ENCODE data around the gene MME. TPM values are rescaled to one million over a fixed set of nuclear protein-coding genes. Genes with fewer than 3 reads are reported as not detected.

Gene MME
- polyA plus RNA-seq, 3 donors = 446 to 541 (median 491) TPM

DNA sequence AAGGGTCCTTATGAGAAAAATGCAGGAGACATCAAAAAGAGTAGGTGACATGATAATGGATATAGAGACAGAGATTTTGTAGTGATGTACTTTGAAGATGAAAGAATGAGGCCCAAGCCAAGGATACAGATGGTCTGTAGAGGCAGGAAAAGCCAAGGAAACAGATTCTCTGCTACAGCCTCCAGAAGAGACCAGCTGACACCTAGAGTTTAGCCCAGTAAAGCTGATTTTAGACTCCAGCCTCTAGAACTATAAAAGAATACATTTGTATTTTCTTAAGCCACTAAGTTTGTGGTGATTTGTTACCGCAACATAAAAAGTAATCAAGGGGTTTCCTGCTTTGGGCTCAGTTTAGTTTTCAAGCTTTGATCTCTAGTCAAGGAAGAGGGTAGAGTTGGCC lies 148.6 kb downstream of the MME start:
- no peak for DNase-seq (ENCODE audit: low read depth in 3 of 3, low spot score in 2 of 3)

DNA sequence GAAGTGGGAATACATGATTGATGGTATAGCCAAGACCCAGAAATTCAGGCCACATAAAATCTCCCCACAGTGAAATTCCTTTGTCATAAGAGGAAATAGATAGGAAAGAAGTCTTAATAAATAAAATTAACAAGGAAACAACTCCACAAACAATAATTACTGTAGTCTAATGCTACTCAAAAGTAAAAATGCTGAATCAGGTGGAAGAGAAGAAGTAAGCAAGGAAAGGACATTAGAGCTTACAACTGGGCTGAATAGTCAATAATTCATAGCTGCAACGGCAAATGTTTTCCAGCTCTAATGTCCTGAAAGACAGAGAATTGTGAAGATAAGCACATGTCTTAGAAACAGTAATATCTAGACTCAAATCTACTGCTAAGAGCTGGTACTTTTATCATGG lies 149.0 kb downstream of the MME start:
- DNase-seq (ENCODE audit: low read depth in 3 of 3, low spot score in 2 of 3) = no peak

GRCh38 chr3:155230382-155230781 lies 150.3 kb downstream of the MME start:
- DNase-seq (ENCODE audit: low read depth in 3 of 3, low spot score in 2 of 3) = no peak

- no peak for DNase-seq (ENCODE audit: low read depth in 3 of 3, low spot score in 2 of 3)
Measured at GRCh38 chr3:155231792-155232191, 151.7 kb downstream of the MME start.

- no peak for DNase-seq (ENCODE audit: low read depth in 3 of 3, low spot score in 2 of 3)
Measured at GRCh38 chr3:155232605-155233004, 152.5 kb downstream of the MME start.

DNA sequence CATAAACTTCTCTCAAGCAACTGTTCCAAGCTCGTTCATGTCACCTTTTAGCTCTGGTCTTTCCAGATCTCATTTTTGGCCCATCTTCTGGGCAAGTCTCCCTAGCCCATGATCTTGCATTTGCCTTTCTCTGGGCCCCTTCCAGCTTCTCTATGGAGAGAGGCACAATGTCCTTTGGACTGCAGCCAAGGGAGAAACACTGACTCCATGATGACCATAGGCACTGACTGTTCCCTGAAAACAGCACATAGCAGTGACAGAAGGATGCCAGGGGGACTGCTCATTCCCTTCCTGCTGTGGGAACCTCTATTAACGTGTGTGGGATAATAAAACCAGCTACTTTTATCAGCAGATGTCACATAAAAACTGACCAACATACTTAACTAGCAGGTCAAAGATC lies 153.1 kb downstream of the MME start:
- DNase-seq (ENCODE audit: low read depth in 3 of 3, low spot score in 2 of 3) = no peak

Other genes starting within 250 kb of the MME start
- gene STRIT1, start 213.4 kb downstream of the MME start, polyA plus RNA-seq (ENCODE audit: insufficient read length in 3 of 3) = 1 to 10 TPM; 1.9 TPM